Vagina (tissue), 2 donors: ENCODE results near the gene MGLL.

Source experiments
- POLR2A ChIP-seq, 2 donors: fragments of 450-650 bp; IDR thresholded peaks; one replicate each; pipeline ENCODE4 v1.6.1; 2017; ENCODE audit warnings: antibody characterized with exemption in 2 of 2, mild to moderate bottlenecking in 2 of 2, moderate library complexity in 2 of 2
- TF ChIP-seq, protein P1 (sequence below), 3 experiments: fragments of 450-650 bp in 2 of 3; fragments of 200-600 bp in 1 of 3; sonication (generic) in 1 of 3; IDR thresholded peaks; one replicate each; pipeline ENCODE4 v1.5.1; 2017 to 2019; ENCODE audit warnings: antibody characterized with exemption in 3 of 3, mild to moderate bottlenecking in 2 of 3, moderate library complexity in 2 of 3

DNA sequence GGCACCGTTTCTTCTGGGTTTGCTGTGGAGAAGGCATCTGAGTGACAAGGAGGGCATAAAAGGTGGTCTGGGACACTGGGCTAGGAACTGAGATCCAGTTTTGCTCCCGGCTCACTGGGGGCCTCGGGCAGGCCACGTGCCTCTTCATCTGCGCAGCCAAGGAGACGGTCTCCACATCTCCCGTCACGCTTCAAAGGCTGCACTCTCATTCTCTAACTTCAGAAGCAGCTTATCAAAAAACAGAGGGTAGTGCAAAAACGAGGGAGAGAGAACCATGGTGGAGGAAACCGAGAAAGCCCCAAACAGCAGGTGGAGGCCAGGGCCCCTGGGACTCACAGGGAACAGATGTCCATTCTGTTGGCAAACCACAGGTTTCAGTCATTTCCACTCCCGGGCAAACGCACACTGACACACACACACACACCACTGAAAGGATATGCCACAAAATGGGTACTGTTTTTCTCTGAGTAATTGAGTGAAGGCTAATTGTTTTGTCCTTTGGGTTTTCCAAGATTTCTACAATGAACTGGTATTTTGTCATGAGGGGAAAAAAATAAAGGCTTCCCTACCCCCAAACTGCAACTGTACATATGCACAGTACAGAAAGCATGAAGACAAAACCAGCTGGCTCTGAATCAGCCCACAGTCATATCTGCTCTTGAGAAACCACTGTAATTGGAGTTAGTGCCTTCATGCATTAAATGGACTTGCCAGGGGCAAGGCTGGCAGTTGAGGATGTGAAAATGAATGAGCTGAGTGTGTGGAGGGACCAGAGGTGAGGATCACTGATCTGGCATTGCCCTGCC is 71.9 kb downstream of the MGLL start:
- no peak for TF ChIP-seq POLR2A (IDR thresholded peaks at IDR 0.05)
- TF ChIP-seq, protein P1, sequence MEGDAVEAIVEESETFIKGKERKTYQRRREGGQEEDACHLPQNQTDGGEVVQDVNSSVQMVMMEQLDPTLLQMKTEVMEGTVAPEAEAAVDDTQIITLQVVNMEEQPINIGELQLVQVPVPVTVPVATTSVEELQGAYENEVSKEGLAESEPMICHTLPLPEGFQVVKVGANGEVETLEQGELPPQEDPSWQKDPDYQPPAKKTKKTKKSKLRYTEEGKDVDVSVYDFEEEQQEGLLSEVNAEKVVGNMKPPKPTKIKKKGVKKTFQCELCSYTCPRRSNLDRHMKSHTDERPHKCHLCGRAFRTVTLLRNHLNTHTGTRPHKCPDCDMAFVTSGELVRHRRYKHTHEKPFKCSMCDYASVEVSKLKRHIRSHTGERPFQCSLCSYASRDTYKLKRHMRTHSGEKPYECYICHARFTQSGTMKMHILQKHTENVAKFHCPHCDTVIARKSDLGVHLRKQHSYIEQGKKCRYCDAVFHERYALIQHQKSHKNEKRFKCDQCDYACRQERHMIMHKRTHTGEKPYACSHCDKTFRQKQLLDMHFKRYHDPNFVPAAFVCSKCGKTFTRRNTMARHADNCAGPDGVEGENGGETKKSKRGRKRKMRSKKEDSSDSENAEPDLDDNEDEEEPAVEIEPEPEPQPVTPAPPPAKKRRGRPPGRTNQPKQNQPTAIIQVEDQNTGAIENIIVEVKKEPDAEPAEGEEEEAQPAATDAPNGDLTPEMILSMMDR (IDR thresholded peaks at IDR 0.05), result no peak
